GM19035 (cell line): ENCODE results near the gene ACBD7.

Source experiments
- ATAC-seq: cut with Tn5 transposase; IDR thresholded peaks from one replicate; pipeline ENCODE4 v1.9.1; 2021; ENCODE audit not compliant: unreplicated experiment

Gene ACBD7

GRCh38 chr10:15088428-15089261 is at the start of gene ACBD7:
Gene ACBD7 (minus strand): TSS chr10:15088776. CDS start chr10:15088728, 48 bp downstream.
- peak; percentile 99 for ATAC-seq

- ATAC-seq: no peak
Measured at GRCh38 chr10:15137636-15138035, 49.1 kb upstream of the ACBD7 start.

- no peak for ATAC-seq
Measured at GRCh38 chr10:15137036-15137359, 48.4 kb upstream of the ACBD7 start.

- ATAC-seq: no peak
Measured at GRCh38 chr10:15136129-15137035, 47.8 kb upstream of the ACBD7 start.

- ATAC-seq: no peak
Measured at GRCh38 chr10:15131330-15131729, 42.8 kb upstream of the ACBD7 start.

- ATAC-seq: no peak
Measured at GRCh38 chr10:15124908-15125307, 36.3 kb upstream of the ACBD7 start.

GRCh38 chr10:15124190-15124589 is 35.6 kb upstream of the ACBD7 start:
- no peak for ATAC-seq

GRCh38 chr10:15123749-15124184 is 35.2 kb upstream of the ACBD7 start:
- no peak for ATAC-seq

- ATAC-seq: peak; percentile 90
Measured at GRCh38 chr10:15122477-15123030, 34.0 kb upstream of the ACBD7 start.

GRCh38 chr10:15121707-15122106 is 33.1 kb upstream of the ACBD7 start:
- no peak for ATAC-seq

GRCh38 chr10:15120523-15120922 is 31.9 kb upstream of the ACBD7 start:
- no peak for ATAC-seq

- ATAC-seq: no peak
Measured at GRCh38 chr10:15118615-15119014, 30.0 kb upstream of the ACBD7 start.

GRCh38 chr10:15116225-15116624 is 27.6 kb upstream of the ACBD7 start:
- no peak for ATAC-seq

GRCh38 chr10:15113766-15114165 is 25.2 kb upstream of the ACBD7 start:
- ATAC-seq: no peak

GRCh38 chr10:15112657-15113056 is 24.1 kb upstream of the ACBD7 start:
- no peak for ATAC-seq

- peak; percentile 83 for ATAC-seq
Measured at GRCh38 chr10:15106352-15107013, 17.9 kb upstream of the ACBD7 start.

- no peak for ATAC-seq
Measured at GRCh38 chr10:15103513-15103912, 14.9 kb upstream of the ACBD7 start.

GRCh38 chr10:15099886-15100285 is 11.3 kb upstream of the ACBD7 start:
- no peak for ATAC-seq

GRCh38 chr10:15097011-15097812 is 8.6 kb upstream of the ACBD7 start, which contains the start of gene RPP38:
Gene RPP38 (plus strand): TSS chr10:15097355. CDS start chr10:15103315, 5,960 bp downstream.
- ATAC-seq: peak; percentile 86

- peak; percentile 13 for ATAC-seq
Measured at GRCh38 chr10:15096661-15097010, 8.1 kb upstream of the ACBD7 start.
